Liver (tissue), 9 donors: ENCODE results near the gene TMEM163. TPM values are rescaled to one million over a fixed set of nuclear protein-coding genes. Genes with fewer than 3 reads are reported as not detected.

Source experiments
- DNase-seq: peaks from one replicate; pipeline ENCODE4 v3.0.0-alpha.2; 2017; ENCODE audit warnings: low spot score
- H3K27ac ChIP-seq, 2 donors: one replicate each; pipeline ENCODE4 v1.7.0; 2013; ENCODE audit warnings: inconsistent platforms in 2 of 2, low read length in 2 of 2, control low read depth in 1 of 2, low read depth in 1 of 2, mild to moderate bottlenecking in 1 of 2
- H3K27me3 ChIP-seq, 4 donors: one replicate each; pipeline versions ENCODE4 v1.6.1 to v1.7.0; 2013; ENCODE audit warnings: low read length in 3 of 4, inconsistent platforms in 1 of 4, mild to moderate bottlenecking in 1 of 4, moderate library complexity in 1 of 4; ENCODE audit not compliant: control insufficient read depth in 4 of 4, insufficient read depth in 4 of 4
- H3K36me3 ChIP-seq, 4 donors: one replicate each; pipeline versions ENCODE4 v1.6.1 to v1.7.0; 2013; ENCODE audit warnings: low read length in 3 of 4, mild to moderate bottlenecking in 3 of 4, low read depth in 1 of 4, moderate library complexity in 1 of 4; ENCODE audit not compliant: control insufficient read depth in 4 of 4, insufficient read depth in 3 of 4
- H3K4me1 ChIP-seq, 4 donors: one replicate each; pipeline versions ENCODE4 v1.6.1 to v1.7.0; 2013; ENCODE audit warnings: low read length in 3 of 4, mild to moderate bottlenecking in 3 of 4, moderate library complexity in 1 of 4; ENCODE audit not compliant: control insufficient read depth in 4 of 4, insufficient read depth in 4 of 4
- H3K4me3 ChIP-seq, 3 donors: one replicate each; pipeline versions ENCODE4 v1.6.1 to v1.7.0; 2013; ENCODE audit warnings: low read length in 3 of 3, control low read depth in 1 of 3, low read depth in 1 of 3, mild to moderate bottlenecking in 1 of 3
- H3K9ac ChIP-seq, 2 donors: one replicate each; pipeline ENCODE4 v1.7.0; 2013; ENCODE audit warnings: low read length in 2 of 2, mild to moderate bottlenecking in 2 of 2, moderate library complexity in 2 of 2, control low read depth in 1 of 2, low read depth in 1 of 2
- H3K9me3 ChIP-seq, 4 donors: one replicate each; pipeline versions ENCODE4 v1.6.1 to v1.7.0; 2013; ENCODE audit warnings: low read length in 3 of 4; ENCODE audit not compliant: control insufficient read depth in 4 of 4
- EGR1 ChIP-seq, 2 donors: IDR thresholded peaks; 2 replicates each; pipeline ENCODE4 v1.6.1; 2016 to 2018; ENCODE audit warnings: antibody characterized with exemption in 2 of 2, low read depth in 2 of 2
- FOXA1 ChIP-seq: IDR thresholded peaks from 2 replicates; pipeline ENCODE4 v1.6.1; 2016; ENCODE audit warnings: antibody characterized with exemption
- FOXA2 ChIP-seq: IDR thresholded peaks from 2 replicates; pipeline ENCODE4 v1.6.1; 2016; ENCODE audit warnings: antibody characterized with exemption
- GABPA ChIP-seq, 2 donors: IDR thresholded peaks in 1 of 2; conservative IDR thresholded peaks in 1 of 2; 2 replicates each; pipeline ENCODE4 v1.6.1; 2016; ENCODE audit warnings: antibody characterized with exemption in 2 of 2, mild to moderate bottlenecking in 1 of 2, moderate library complexity in 1 of 2
- HNF4A ChIP-seq, 2 donors: conservative IDR thresholded peaks; 2 replicates each; pipeline ENCODE4 v1.6.1; 2016; ENCODE audit warnings: antibody characterized with exemption in 2 of 2, mild to moderate bottlenecking in 2 of 2
- HNF4G ChIP-seq: IDR thresholded peaks from 2 replicates; pipeline ENCODE4 v1.6.1; 2016; ENCODE audit warnings: antibody characterized with exemption
- NR2F2 ChIP-seq: IDR thresholded peaks from 2 replicates; pipeline ENCODE4 v1.6.1; 2016; ENCODE audit warnings: antibody characterized with exemption
- RAD21 ChIP-seq, 2 donors: IDR thresholded peaks; 2 replicates each; pipeline ENCODE4 v1.6.1; 2016; ENCODE audit warnings: antibody characterized with exemption in 2 of 2, mild to moderate bottlenecking in 2 of 2
- RXRA ChIP-seq, 2 donors: IDR thresholded peaks; 2 replicates each; pipeline ENCODE4 v1.6.1; 2017 to 2018; ENCODE audit warnings: antibody characterized with exemption in 2 of 2, mild to moderate bottlenecking in 1 of 2
- TAF1 ChIP-seq: conservative IDR thresholded peaks from 2 replicates; pipeline ENCODE4 v1.6.1; 2016; ENCODE audit warnings: antibody characterized with exemption, mild to moderate bottlenecking
- YY1 ChIP-seq: IDR thresholded peaks from 2 replicates; pipeline ENCODE4 v1.6.1; 2016; ENCODE audit warnings: antibody characterized with exemption, mild to moderate bottlenecking
- WGBS: extraction: QIAGEN DNeasy Blood & Tissue Kit; methylation state at CpG from one replicate; pipeline ENCODE4 v1.1.7; 2013; 5-methylcytosine and 5-hydroxymethylcytosine counted together
- polyA plus RNA-seq, 2 donors: library from polyadenylated mRNA; stranded (reverse) in 1 of 2; unstranded in 1 of 2; fragments of 200-250 nt in 1 of 2; fragments of >200 nt in 1 of 2; fragmentation: Nextera tagmentation in 1 of 2; extraction: Ambion mirVana in 1 of 2; gene quantifications; one replicate each; pipeline versions ENCODE4 v1.2.1 to v1.2.3, GENCODE V29; 2013 to 2015
- total RNA-seq, 2 donors: library from RNA; depleted of rRNA; stranded (reverse); fragments of >200 nt; gene quantifications; one replicate each; pipeline ENCODE4 v1.2.3, GENCODE V29; 2014
- TF ChIP-seq, protein P1 (sequence below): IDR thresholded peaks from 2 replicates; pipeline ENCODE4 v1.6.1; 2016; ENCODE audit warnings: antibody characterized with exemption
- TF ChIP-seq, protein P2 (sequence below): IDR thresholded peaks from 2 replicates; pipeline ENCODE4 v1.6.1; 2016; ENCODE audit warnings: antibody characterized with exemption, mild to moderate bottlenecking
- TF ChIP-seq, protein P3 (sequence below): IDR thresholded peaks from 2 replicates; pipeline ENCODE4 v1.6.1; 2016; ENCODE audit warnings: antibody characterized with exemption
- TF ChIP-seq, protein P4 (sequence below): IDR thresholded peaks from 2 replicates; pipeline ENCODE4 v1.6.1; 2016; ENCODE audit warnings: antibody characterized with exemption
- donor health status: healthy.
- donor health status: healthy.
- donor health status: healthy.
- donor health status: healthy.
- donor health status: healthy.

The TMEM163 gene
- total and polyA plus RNA-seq, 4 donors: 0.08 to 0.48 (median 0.25) TPM

DNA sequence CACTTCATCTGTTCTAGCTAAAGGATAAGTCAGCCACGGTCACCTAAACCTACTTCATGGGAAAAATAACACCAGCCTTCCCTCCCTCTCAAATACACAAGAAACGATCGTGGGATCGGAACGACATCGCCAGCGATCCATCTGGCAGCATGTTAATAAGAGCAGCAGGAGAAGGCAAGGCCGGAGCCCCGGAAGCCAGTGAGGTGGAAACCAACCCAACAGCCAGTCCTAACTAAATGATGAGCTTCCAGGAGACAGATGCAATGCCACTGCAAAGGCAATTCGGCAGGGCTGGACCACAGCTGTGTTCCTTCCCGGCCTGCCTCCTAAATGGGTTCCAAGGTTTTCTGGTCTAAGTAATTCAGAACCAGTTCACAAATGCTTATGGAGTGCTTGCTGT, 117.5 kb downstream of the TMEM163 start:
- no peak overlapping the region for H3K9ac ChIP-seq
- peaks cover 0 to 3% (median under 1%) of the 10 kb centered on the region in 4 donors for H3K9me3 ChIP-seq
- H3K4me1 ChIP-seq: no peaks in the 10 kb centered on the region
- H3K27ac ChIP-seq: no peak overlapping the region
- peaks cover 0 to 7% (median 0%) of the 10 kb centered on the region in 4 donors for H3K27me3 ChIP-seq
- H3K4me3 ChIP-seq: no peak overlapping the region
- 95% methylated on average over 11 of the region's 11 CpGs for WGBS
- TF ChIP-seq TAF1 (no peak), GABPA (IDR thresholded peaks at IDR 0.05 in 1 of 2, conservative IDR thresholded peaks at IDR 0.05 in 1 of 2) (no peak)
- no peak for DNase-seq
- no peaks in the 10 kb centered on the region for H3K36me3 ChIP-seq

DNA sequence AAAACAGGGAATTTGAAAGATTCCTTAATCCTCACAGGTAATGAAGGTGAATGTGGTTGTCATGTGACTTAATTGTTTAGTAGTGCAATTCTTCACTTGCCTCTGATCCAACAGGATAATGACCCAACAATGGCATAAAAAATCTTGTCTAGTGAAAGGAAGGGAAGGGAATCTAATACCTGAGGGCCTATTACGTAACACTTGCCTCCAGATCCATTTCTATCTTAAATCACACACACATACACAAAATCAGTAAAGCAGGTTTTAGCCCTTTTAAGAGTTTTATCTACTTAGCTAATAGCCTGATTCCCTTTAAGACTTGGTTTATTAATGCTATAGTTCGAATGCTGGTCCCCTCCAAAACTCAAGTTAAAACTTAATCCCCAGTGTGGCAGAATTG, 118.6 kb downstream of the TMEM163 start:
- H3K4me1 ChIP-seq: no peaks in the 10 kb centered on the region
- no peaks in the 10 kb centered on the region for H3K36me3 ChIP-seq
- H3K9me3 ChIP-seq: peaks cover 0 to 3% (median under 1%) of the 10 kb centered on the region in 4 donors
- no peak overlapping the region for H3K4me3 ChIP-seq
- TF ChIP-seq FOXA2 (no peak), GABPA (IDR thresholded peaks at IDR 0.05 in 1 of 2, conservative IDR thresholded peaks at IDR 0.05 in 1 of 2) (no peak), RAD21 (IDR thresholded peaks at IDR 0.05) (no peak), YY1 (no peak), TAF1 (no peak), EGR1 (IDR thresholded peaks at IDR 0.05; ENCODE audit: low read depth in 2 of 2) (no peak), NR2F2 (no peak), RXRA (IDR thresholded peaks at IDR 0.05) (no peak), HNF4G (no peak), HNF4A (conservative IDR thresholded peaks at IDR 0.05) (no peak), FOXA1 (no peak)
- TF ChIP-seq, protein P1, sequence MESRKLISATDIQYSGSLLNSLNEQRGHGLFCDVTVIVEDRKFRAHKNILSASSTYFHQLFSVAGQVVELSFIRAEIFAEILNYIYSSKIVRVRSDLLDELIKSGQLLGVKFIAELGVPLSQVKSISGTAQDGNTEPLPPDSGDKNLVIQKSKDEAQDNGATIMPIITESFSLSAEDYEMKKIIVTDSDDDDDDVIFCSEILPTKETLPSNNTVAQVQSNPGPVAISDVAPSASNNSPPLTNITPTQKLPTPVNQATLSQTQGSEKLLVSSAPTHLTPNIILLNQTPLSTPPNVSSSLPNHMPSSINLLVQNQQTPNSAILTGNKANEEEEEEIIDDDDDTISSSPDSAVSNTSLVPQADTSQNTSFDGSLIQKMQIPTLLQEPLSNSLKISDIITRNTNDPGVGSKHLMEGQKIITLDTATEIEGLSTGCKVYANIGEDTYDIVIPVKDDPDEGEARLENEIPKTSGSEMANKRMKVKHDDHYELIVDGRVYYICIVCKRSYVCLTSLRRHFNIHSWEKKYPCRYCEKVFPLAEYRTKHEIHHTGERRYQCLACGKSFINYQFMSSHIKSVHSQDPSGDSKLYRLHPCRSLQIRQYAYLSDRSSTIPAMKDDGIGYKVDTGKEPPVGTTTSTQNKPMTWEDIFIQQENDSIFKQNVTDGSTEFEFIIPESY: no peak
- TF ChIP-seq, protein P2, sequence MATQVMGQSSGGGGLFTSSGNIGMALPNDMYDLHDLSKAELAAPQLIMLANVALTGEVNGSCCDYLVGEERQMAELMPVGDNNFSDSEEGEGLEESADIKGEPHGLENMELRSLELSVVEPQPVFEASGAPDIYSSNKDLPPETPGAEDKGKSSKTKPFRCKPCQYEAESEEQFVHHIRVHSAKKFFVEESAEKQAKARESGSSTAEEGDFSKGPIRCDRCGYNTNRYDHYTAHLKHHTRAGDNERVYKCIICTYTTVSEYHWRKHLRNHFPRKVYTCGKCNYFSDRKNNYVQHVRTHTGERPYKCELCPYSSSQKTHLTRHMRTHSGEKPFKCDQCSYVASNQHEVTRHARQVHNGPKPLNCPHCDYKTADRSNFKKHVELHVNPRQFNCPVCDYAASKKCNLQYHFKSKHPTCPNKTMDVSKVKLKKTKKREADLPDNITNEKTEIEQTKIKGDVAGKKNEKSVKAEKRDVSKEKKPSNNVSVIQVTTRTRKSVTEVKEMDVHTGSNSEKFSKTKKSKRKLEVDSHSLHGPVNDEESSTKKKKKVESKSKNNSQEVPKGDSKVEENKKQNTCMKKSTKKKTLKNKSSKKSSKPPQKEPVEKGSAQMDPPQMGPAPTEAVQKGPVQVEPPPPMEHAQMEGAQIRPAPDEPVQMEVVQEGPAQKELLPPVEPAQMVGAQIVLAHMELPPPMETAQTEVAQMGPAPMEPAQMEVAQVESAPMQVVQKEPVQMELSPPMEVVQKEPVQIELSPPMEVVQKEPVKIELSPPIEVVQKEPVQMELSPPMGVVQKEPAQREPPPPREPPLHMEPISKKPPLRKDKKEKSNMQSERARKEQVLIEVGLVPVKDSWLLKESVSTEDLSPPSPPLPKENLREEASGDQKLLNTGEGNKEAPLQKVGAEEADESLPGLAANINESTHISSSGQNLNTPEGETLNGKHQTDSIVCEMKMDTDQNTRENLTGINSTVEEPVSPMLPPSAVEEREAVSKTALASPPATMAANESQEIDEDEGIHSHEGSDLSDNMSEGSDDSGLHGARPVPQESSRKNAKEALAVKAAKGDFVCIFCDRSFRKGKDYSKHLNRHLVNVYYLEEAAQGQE: no peak
- TF ChIP-seq, protein P3, sequence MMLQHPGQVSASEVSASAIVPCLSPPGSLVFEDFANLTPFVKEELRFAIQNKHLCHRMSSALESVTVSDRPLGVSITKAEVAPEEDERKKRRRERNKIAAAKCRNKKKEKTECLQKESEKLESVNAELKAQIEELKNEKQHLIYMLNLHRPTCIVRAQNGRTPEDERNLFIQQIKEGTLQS: no peak
- TF ChIP-seq, protein P4, sequence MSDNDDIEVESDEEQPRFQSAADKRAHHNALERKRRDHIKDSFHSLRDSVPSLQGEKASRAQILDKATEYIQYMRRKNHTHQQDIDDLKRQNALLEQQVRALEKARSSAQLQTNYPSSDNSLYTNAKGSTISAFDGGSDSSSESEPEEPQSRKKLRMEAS: no peak
- peaks cover 0 to 6% (median 0%) of the 10 kb centered on the region in 4 donors for H3K27me3 ChIP-seq
- H3K27ac ChIP-seq: no peak overlapping the region
- WGBS: 85% methylated on average over 2 of the region's 2 CpGs
- no peak overlapping the region for H3K9ac ChIP-seq
- DNase-seq: no peak
